Astrocyte of the spinal cord (primary cell): ENCODE measurements around the gene PTGIS.

Experiments
- DNase-seq: peaks from one replicate; pipeline ENCODE4 v3.0.0; 2011; ENCODE audit warnings: low read depth, low spot score
- H3K4me3 ChIP-seq: 2 replicates; pipeline ENCODE4 v1.5.1; 2011; ENCODE audit warnings: low read depth, mild to moderate bottlenecking, low read length, moderate library complexity
- CTCF ChIP-seq: IDR thresholded peaks from 2 replicates; pipeline ENCODE4 v1.5.1; 2012; ENCODE audit warnings: low read depth, mild to moderate bottlenecking, low read length, inconsistent platforms
- in situ Hi-C: cut with HindIII; loops from 2 replicates; pipeline ENCODE4 v1.10.0; 2017; ENCODE audit warnings: low sequenced_read_pairs

PTGIS gene

GRCh38 chr20:49459684-49460083 is 108.3 kb downstream of the PTGIS start:
- in situ Hi-C loops: no loop called here
- no peak for TF ChIP-seq CTCF

GRCh38 chr20:49457444-49457843 is 110.5 kb downstream of the PTGIS start:
- no peak overlapping the region for H3K4me3 ChIP-seq
- no peak for TF ChIP-seq CTCF
- no peak for DNase-seq
- in situ Hi-C loops: no loop called here

More at GRCh38 chr20:49459684-49460083, 108.3 kb downstream of the PTGIS start:
- DNase-seq: no peak
- no peak overlapping the region for H3K4me3 ChIP-seq

GRCh38 chr20:49456646-49457045 is 111.3 kb downstream of the PTGIS start:
- in situ Hi-C loops: no loop called here
- no peak for DNase-seq
- TF ChIP-seq CTCF: no peak
- no peak overlapping the region for H3K4me3 ChIP-seq

- in situ Hi-C loops: no loop called here
- no peak overlapping the region for H3K4me3 ChIP-seq
- TF ChIP-seq CTCF: no peak
- no peak for DNase-seq
Measured at GRCh38 chr20:49455691-49456090, 112.2 kb downstream of the PTGIS start.
